Stomach (tissue), 4 donors: ENCODE measurements around the gene LRRC27.

ENCODE experiments used
- POLR2A ChIP-seq, 4 donors: fragments of 450-650 bp; IDR thresholded peaks; one replicate each; pipeline ENCODE4 v1.6.1; 2016; ENCODE audit warnings: antibody characterized with exemption in 4 of 4, control low read depth in 2 of 4, mild to moderate bottlenecking in 1 of 4, moderate library complexity in 1 of 4
- POLR2AphosphoS5 ChIP-seq, 3 donors: sonication (generic); formaldehyde crosslinking; IDR thresholded peaks; one replicate each; pipeline ENCODE4 v1.6.1; 2016; ENCODE audit warnings: antibody characterized with exemption in 3 of 3
- TF ChIP-seq, protein P1 (sequence below), 7 experiments: fragments of 450-650 bp in 4 of 7; fragments of 200-600 bp in 3 of 7; sonication (generic) in 3 of 7; IDR thresholded peaks; one replicate each; pipeline ENCODE4 v1.5.1; 2016 to 2019; ENCODE audit warnings: antibody characterized with exemption in 7 of 7, control low read depth in 2 of 7, mild to moderate bottlenecking in 1 of 7

DNA sequence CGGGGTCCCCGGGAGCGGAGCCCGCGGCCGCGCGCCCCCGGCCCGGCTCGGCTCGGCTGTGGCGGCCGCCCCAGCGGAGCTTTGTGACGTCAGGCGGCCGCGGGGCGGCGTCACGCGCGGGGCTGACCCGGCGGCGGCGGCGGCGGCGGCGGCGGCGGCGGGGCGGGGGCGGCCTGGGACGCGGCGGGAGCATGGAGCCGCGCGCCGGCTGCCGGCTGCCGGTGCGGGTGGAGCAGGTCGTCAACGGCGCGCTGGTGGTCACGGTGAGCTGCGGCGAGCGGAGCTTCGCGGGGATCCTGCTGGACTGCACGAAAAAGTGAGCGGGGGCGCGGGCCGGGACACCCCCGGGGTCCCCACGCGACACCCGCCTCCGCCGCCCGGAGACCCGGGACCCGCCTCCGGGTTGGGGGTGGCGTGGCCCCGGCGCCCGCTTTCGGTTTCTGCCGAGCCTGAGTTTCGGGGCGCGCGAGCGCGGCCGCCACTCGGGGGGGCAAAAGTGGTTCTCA lies 65.1 kb downstream of the LRRC27 start, which contains the start of gene PWWP2B:
- TF ChIP-seq POLR2A (IDR thresholded peaks at IDR 0.05): no peak
- TF ChIP-seq, protein P1, sequence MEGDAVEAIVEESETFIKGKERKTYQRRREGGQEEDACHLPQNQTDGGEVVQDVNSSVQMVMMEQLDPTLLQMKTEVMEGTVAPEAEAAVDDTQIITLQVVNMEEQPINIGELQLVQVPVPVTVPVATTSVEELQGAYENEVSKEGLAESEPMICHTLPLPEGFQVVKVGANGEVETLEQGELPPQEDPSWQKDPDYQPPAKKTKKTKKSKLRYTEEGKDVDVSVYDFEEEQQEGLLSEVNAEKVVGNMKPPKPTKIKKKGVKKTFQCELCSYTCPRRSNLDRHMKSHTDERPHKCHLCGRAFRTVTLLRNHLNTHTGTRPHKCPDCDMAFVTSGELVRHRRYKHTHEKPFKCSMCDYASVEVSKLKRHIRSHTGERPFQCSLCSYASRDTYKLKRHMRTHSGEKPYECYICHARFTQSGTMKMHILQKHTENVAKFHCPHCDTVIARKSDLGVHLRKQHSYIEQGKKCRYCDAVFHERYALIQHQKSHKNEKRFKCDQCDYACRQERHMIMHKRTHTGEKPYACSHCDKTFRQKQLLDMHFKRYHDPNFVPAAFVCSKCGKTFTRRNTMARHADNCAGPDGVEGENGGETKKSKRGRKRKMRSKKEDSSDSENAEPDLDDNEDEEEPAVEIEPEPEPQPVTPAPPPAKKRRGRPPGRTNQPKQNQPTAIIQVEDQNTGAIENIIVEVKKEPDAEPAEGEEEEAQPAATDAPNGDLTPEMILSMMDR (IDR thresholded peaks at IDR 0.05): no peak
- TF ChIP-seq POLR2AphosphoS5 (IDR thresholded peaks at IDR 0.05): no peak
